ENCODE data around the gene NUP205.

DNA sequence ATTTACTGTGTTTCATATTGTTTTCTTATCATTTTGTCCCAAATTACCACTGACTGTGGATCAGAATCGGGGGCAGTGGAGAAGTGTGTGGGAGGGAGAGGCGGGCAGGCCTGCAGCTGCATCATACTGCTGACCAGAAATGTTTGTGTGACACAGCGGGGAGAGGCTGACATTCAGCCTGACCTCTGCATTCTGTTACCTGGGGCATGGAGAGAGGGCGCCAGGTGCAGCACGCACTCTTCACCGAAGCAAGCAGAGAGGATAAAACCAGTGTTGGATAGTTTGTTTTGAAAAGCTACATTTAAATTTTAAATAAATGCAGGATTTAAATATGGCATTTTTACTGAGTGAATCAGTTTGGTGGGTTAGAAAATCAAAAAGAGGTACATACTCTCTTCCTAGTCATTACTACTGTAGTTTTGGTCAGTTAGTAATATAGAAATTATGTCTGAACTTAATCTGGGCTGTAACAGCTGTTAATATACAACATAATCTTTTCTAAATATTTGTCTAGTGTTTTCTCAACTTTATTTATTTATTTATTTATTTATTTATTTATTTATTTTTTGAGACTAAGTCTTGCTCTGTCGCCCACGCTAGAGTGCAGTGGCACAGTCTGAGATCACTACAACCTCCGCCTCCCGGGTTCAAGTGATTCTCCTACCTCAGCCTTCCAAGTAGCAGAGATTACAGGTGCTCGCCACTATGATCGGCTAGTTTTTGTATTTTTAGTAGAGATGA lies 95.8 kb downstream of the NUP205 start:
- TF ChIP-seq POLR2AphosphoS5 (IDR thresholded peaks at IDR 0.05; ENCODE audit: low read depth, low read length), result no peak
- TF ChIP-seq TAF1 (IDR thresholded peaks at IDR 0.05; ENCODE audit: borderline replicate concordance, insufficient read depth, low read length), result no peak
- TF ChIP-seq, protein P1, sequence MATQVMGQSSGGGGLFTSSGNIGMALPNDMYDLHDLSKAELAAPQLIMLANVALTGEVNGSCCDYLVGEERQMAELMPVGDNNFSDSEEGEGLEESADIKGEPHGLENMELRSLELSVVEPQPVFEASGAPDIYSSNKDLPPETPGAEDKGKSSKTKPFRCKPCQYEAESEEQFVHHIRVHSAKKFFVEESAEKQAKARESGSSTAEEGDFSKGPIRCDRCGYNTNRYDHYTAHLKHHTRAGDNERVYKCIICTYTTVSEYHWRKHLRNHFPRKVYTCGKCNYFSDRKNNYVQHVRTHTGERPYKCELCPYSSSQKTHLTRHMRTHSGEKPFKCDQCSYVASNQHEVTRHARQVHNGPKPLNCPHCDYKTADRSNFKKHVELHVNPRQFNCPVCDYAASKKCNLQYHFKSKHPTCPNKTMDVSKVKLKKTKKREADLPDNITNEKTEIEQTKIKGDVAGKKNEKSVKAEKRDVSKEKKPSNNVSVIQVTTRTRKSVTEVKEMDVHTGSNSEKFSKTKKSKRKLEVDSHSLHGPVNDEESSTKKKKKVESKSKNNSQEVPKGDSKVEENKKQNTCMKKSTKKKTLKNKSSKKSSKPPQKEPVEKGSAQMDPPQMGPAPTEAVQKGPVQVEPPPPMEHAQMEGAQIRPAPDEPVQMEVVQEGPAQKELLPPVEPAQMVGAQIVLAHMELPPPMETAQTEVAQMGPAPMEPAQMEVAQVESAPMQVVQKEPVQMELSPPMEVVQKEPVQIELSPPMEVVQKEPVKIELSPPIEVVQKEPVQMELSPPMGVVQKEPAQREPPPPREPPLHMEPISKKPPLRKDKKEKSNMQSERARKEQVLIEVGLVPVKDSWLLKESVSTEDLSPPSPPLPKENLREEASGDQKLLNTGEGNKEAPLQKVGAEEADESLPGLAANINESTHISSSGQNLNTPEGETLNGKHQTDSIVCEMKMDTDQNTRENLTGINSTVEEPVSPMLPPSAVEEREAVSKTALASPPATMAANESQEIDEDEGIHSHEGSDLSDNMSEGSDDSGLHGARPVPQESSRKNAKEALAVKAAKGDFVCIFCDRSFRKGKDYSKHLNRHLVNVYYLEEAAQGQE (IDR thresholded peaks at IDR 0.05; ENCODE audit: insufficient read depth in 1 of 2, low read depth in 2 of 2, low read length in 2 of 2), result no peak
- TF ChIP-seq SIN3A (IDR thresholded peaks at IDR 0.05; ENCODE audit: borderline replicate concordance, insufficient read depth, low read length), result no peak
